OCI-LY7 (cell line): ENCODE data around the gene PTAFR. TPM values are rescaled to one million over a fixed set of nuclear protein-coding genes. Genes with fewer than 3 reads are reported as not detected.
"Not testable (repeated sequence)": the region's sequence is repeated elsewhere in the genome, so short reads cannot be mapped to it uniquely, and the experiment has no call there.

Experiments
- BruUV-seq: library from RNA; stranded (reverse); fragments of 400-500 nt; replicated peaks from 2 replicates; lab custom pipeline; 2021; lab: Mats Ljungman, UMichigan
- CTCF ChIA-PET: fragments of 300-600 bp; sonication (Branson Sonifier 250); formaldehyde crosslinking; loops from one replicate; lab custom pipeline; 2022; ENCODE audit warnings: antibody characterized with exemption; ENCODE audit not compliant: unreplicated experiment; lab: Charles Lee
- POLR2A ChIA-PET: fragments of 300-600 bp; sonication (Branson Sonifier 250); formaldehyde crosslinking; loops from one replicate; lab custom pipeline; 2022; ENCODE audit warnings: antibody characterized with exemption; lab: Charles Lee
- DNase-seq: peaks from one replicate; pipeline ENCODE4 v3.0.0-alpha.2; 2015; ENCODE audit warnings: low spot score
- H2AFZ ChIP-seq: fragments of 200-600 bp; sonication (generic), shearing (Covaris generic); 2 replicates; pipeline ENCODE4 v1.6.1; 2014; ENCODE audit warnings: mild to moderate bottlenecking, antibody characterized with exemption, low read length, moderate library complexity
- H3K27ac ChIP-seq: fragments of 200-600 bp; sonication (generic); 2 replicates; pipeline ENCODE4 v1.5.1; 2014; ENCODE audit warnings: mixed run types, low read depth, mild to moderate bottlenecking, moderate library complexity, low read length, inconsistent platforms; ENCODE audit not compliant: poor library complexity, severe bottlenecking
- H3K36me3 ChIP-seq: fragments of 200-600 bp; sonication (generic); 2 replicates; pipeline ENCODE4 v1.6.1; 2014; ENCODE audit warnings: mild to moderate bottlenecking, antibody characterized with exemption, low read length, moderate library complexity, mixed read lengths; ENCODE audit not compliant: insufficient read depth
- H3K4me1 ChIP-seq: fragments of 200-600 bp; sonication (generic); 2 replicates; pipeline ENCODE4 v1.5.1; 2014; ENCODE audit warnings: mild to moderate bottlenecking, low read length; ENCODE audit not compliant: insufficient read depth, poor library complexity, severe bottlenecking
- H3K4me2 ChIP-seq: fragments of 200-600 bp; sonication (generic); 2 replicates; pipeline ENCODE4 v1.6.1; 2014; ENCODE audit warnings: mild to moderate bottlenecking, low read length
- H3K4me3 ChIP-seq: fragments of 200-600 bp; sonication (generic); 2 replicates; pipeline ENCODE4 v1.5.1; 2014; ENCODE audit warnings: mild to moderate bottlenecking, low read depth, low read length; ENCODE audit not compliant: poor library complexity, severe bottlenecking
- H3K79me2 ChIP-seq: fragments of 200-600 bp; sonication (generic); 2 replicates; pipeline ENCODE4 v1.6.1; 2016; ENCODE audit warnings: low read depth, mild to moderate bottlenecking, low read length, moderate library complexity, mixed read lengths; ENCODE audit not compliant: insufficient read depth
- H3K9me2 ChIP-seq: fragments of 200-600 bp; sonication (generic); 2 replicates; pipeline ENCODE4 v1.6.1; 2016; ENCODE audit warnings: mild to moderate bottlenecking, low read length, mixed read lengths; ENCODE audit not compliant: insufficient read depth
- H3K9me3 ChIP-seq: fragments of 200-600 bp; sonication (generic); 2 replicates; pipeline ENCODE4 v1.6.1; 2014; ENCODE audit warnings: mild to moderate bottlenecking, mixed run types, low read length, mixed read lengths
- H4K20me1 ChIP-seq: fragments of 200-600 bp; sonication (generic); 2 replicates; pipeline ENCODE4 v1.6.1; 2014; ENCODE audit warnings: mild to moderate bottlenecking, antibody characterized with exemption, low read length, moderate library complexity, mixed read lengths; ENCODE audit not compliant: insufficient read depth
- EZH2phosphoT487 ChIP-seq: fragments of 200-600 bp; sonication (generic); IDR thresholded peaks from 2 replicates; pipeline ENCODE4 v1.6.1; 2018; ENCODE audit warnings: low read depth, borderline replicate concordance, mild to moderate bottlenecking, mixed run types, antibody characterized with exemption, low read length, moderate library complexity, mixed read lengths
- intact Hi-C: fragments of 100-400 bp; cut with micrococcal nuclease; formaldehyde crosslinking; loops from one replicate; pipeline ENCODE4 v1.10.0; 2022; ENCODE audit not compliant: unreplicated experiment
- total RNA-seq, 2 experiments: library from RNA; depleted of rRNA in 1 of 2; stranded (reverse); fragments of >200 nt in 1 of 2; shearing (Covaris generic) in 1 of 2; gene quantifications; 2 replicates each; pipeline ENCODE4 v1.2.3, GENCODE V29; 2014 to 2022
- TF ChIP-seq, protein P1 (sequence below): fragments of 200-600 bp; sonication (generic); conservative IDR thresholded peaks from 2 replicates; pipeline ENCODE4 v1.5.1; 2014; ENCODE audit warnings: mild to moderate bottlenecking, antibody characterized with exemption, low read length, moderate library complexity, mixed read lengths

The PTAFR gene
- total RNA-seq, 2 experiments from 2014 or later: 8.0 to 32.8 TPM

DNA sequence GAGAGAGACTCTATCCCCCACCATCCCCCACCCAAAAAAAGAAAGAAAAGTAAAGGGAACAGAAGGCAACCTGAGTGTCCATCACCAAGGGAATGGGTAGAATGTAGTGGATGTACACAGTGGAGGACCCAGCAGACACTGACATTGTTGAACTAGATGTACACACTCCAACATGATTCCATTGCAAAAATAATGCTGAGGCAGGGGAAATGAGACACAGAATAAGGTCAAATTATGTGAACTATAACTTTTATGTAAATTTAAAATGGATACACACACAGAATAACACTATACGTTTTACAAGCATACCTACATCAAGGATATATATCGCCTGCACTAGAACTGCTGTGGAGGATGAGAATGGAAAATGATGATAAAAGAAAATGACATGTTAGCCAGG lies 34.8 kb downstream of the PTAFR start:
- peaks cover 1% of the 10 kb centered on the region; the same call in 1 of the 2 replicates for H3K36me3 ChIP-seq
- H3K9me3 ChIP-seq: no peaks in the 10 kb centered on the region
- H3K9me2 ChIP-seq: no peaks in the 10 kb centered on the region
- no peak for TF ChIP-seq EZH2phosphoT487
- TF ChIP-seq, protein P1, sequence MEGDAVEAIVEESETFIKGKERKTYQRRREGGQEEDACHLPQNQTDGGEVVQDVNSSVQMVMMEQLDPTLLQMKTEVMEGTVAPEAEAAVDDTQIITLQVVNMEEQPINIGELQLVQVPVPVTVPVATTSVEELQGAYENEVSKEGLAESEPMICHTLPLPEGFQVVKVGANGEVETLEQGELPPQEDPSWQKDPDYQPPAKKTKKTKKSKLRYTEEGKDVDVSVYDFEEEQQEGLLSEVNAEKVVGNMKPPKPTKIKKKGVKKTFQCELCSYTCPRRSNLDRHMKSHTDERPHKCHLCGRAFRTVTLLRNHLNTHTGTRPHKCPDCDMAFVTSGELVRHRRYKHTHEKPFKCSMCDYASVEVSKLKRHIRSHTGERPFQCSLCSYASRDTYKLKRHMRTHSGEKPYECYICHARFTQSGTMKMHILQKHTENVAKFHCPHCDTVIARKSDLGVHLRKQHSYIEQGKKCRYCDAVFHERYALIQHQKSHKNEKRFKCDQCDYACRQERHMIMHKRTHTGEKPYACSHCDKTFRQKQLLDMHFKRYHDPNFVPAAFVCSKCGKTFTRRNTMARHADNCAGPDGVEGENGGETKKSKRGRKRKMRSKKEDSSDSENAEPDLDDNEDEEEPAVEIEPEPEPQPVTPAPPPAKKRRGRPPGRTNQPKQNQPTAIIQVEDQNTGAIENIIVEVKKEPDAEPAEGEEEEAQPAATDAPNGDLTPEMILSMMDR: no peak
- H2AFZ ChIP-seq: no peak overlapping the region
- no TSS peak for BruUV-seq
- H4K20me1 ChIP-seq: no peaks in the 10 kb centered on the region
- DNase-seq: no peak
- H3K4me2 ChIP-seq: no peak overlapping the region
- H3K4me3 ChIP-seq: no peak overlapping the region
- no peak overlapping the region for H3K27ac ChIP-seq
- peaks cover 49% of the 10 kb centered on the region for H3K4me1 ChIP-seq
- ChIA-PET POLR2A (no interaction called here), CTCF (no interaction called here)
- H3K79me2 ChIP-seq: peaks cover 15% of the 10 kb centered on the region; the same call in 1 of the 2 replicates
- intact Hi-C loops: no loop called here

DNA sequence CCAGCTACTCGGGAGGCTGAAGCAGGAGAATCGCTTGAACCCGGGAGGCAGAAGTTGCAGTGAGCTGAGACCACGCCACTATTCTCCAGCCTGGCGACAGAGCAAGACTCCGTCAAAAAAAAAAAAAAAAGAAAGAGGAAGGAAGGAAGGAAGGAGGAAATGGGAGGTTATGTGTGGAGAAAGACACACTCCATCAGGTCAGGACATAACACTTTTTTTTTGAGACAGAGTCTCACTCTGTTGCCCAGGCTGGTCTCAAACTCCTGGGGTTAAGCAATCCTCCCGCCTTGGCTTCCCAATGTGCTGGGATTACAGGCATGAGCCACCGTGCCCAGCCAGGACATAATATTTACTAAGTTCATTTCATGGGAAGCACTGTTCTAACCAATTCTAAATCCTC lies 36.6 kb downstream of the PTAFR start:
- H3K79me2 ChIP-seq, H3K9me2 ChIP-seq, H2AFZ ChIP-seq, H3K36me3 ChIP-seq, intact Hi-C loops, DNase-seq, H3K4me2 ChIP-seq, H3K27ac ChIP-seq, H3K4me3 ChIP-seq, H4K20me1 ChIP-seq, BruUV-seq, CTCF ChIA-PET, H3K9me3 ChIP-seq: not testable (repeated sequence)
- POLR2A ChIA-PET: interaction anchor here (0.6 to 0.7 kb wide), 2 partner anchors 11 to 665 kb away, joined by 3 read pairs; no protein-coding TSS in a partner anchor
- peaks cover 49% of the 10 kb centered on the region for H3K4me1 ChIP-seq

DNA sequence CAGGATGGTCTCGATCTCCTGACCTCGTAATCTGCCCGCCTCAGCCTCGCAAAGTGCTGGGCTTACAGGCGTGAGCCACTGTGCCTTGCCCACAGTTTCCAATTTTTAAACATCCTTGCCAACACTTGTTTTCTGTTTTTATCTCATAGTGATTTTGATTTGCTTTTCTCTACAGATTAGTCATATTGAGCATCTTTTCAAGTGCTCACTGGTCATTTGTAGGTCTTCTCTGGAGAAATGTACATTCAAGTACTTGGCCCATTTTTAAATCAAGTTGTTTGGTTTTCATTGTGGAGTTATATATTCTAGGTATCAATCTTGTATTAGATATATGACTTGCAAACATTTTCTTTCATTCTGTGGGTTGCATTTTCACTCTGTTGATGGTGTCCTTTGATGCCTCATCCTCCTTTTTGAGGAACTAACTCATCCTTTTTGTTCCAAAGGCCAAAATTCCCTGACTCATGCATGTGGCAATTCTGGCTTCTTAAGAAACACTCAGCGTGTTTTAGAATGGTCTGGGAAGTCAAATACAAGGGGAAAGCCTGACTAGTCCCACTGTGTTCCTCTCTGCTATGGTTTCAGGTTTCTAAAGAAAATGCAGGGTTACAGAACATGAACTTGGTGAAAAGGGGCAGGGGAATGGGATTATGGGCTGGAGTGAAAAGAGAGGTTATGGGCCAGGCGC lies 37.3 kb downstream of the PTAFR start:
- peaks cover 5% of the 10 kb centered on the region; the same call in 1 of the 2 replicates for H3K9me3 ChIP-seq
- no peak overlapping the region for H2AFZ ChIP-seq
- peaks cover 49% of the 10 kb centered on the region for H3K4me1 ChIP-seq
- H3K36me3 ChIP-seq: peaks cover 5% of the 10 kb centered on the region
- ChIA-PET CTCF (no interaction called here), POLR2A (interaction anchor here (0.6 to 1.8 kb wide), 3 partner anchors 11 to 664 kb away, joined by 3 to 8 read pairs (median 3); no protein-coding TSS in a partner anchor)
- BruUV-seq: no TSS peak
- no peak for DNase-seq
- H3K4me3 ChIP-seq: no peak overlapping the region
- H3K9me2 ChIP-seq: no peaks in the 10 kb centered on the region
- no peak overlapping the region for H3K4me2 ChIP-seq
- intact Hi-C loops: no loop called here
- no peaks in the 10 kb centered on the region for H3K79me2 ChIP-seq
- TF ChIP-seq, protein P1: no peak
- TF ChIP-seq EZH2phosphoT487: no peak
- H4K20me1 ChIP-seq: no peaks in the 10 kb centered on the region
- H3K27ac ChIP-seq: no peak overlapping the region
